COLO668 (cell line): Measurements from ENCODE around the gene PNPLA2.

Experiments
- DNase-seq: peaks from one replicate; lab custom pipeline; 2025; ENCODE audit not compliant: unreplicated experiment; lab: John Stamatoyannopoulos, UW

Gene PNPLA2

DNA sequence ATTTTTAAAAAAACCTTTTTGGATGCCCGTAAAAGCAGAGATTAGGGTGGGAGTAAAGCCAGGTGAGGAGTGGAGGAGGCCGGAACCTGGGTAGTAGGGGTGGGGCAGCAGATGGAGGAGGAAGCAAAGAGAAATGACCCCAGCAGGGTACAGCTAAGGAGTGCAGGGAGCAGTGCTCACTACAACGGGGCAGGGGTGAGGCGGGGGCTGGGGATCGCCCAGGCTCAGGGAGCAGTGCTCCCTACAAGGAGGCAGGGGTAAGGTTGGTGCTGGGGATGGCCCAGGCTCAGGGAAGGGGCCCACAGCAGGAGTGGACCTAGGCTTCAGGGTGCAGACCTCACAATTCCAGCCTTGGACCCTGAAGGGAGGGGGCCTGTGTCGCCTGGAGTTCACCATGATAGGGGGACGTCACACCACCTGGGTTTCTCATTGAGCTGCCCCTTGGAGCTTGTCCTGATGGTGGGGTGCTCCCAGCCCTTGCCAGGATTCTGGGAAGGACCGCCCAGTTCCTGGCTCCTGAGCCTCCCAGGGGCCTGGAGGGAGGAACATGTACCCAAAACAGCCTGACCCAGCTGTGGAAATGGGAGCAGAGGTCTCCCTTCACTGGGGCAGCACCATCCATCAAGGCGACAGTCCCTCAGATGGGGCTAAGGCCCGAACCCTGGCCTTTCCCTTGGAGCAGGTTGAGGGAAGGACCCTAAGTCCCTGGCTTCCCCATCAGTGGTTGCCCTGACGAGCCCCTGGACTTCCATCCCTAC lies 2.9 kb upstream of the PNPLA2 start:
- DNase-seq, result no peak

DNA sequence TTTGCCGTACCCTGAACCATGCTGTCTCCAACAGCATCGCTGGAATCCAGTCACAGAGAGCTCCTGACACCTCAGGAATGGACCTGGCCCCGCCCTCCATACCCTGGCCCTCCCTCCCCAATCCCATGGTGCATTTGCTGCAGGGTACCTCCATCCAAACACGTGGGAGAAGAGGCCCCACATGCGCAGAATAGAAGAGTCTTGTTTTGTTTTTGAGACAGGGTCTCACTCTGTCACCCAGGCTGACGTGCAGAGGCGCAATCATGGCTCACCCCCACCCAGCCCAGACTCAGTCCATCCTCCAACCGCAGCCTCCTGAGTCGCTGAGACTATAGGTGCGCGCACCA lies 2.3 kb upstream of the PNPLA2 start:
- no peak for DNase-seq

DNA sequence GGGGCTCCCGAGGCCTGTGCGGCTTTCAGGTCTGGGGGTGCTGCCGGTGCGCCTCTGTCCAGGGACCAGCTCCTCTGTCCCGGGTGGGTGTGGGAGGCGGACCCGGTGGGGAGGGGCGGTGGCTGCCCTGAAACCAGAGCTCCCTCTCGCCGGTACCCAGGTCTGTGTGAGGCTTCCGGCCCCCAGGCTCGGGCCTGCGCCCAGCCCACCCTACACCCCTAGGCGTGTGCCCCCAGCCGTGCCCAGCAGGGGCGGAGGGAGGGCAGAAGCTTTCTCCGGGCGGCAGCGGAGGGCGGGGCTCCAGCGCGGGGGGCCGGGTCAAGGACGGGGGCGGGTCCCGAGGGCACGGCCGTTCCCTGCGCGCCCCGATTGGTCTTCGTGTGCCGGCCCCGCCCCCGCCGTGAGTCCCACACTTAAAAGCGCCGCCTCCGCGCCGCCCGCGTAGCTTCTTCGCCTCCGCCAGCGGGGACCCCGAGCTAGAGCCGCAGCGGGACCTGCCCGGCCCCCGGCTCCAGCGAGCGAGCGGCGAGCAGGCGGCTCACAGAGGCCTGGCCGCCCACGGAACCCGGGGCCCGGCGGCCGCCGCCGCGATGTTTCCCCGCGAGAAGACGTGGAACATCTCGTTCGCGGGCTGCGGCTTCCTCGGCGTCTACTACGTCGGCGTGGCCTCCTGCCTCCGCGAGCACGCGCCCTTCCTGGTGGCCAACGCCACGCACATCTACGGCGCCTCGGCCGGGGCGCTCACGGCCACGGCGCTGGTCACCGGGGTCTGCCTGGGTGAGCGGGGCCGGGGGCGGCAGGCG lies 616 bp downstream of the PNPLA2 start:
- peak; percentile 84 for DNase-seq

DNA sequence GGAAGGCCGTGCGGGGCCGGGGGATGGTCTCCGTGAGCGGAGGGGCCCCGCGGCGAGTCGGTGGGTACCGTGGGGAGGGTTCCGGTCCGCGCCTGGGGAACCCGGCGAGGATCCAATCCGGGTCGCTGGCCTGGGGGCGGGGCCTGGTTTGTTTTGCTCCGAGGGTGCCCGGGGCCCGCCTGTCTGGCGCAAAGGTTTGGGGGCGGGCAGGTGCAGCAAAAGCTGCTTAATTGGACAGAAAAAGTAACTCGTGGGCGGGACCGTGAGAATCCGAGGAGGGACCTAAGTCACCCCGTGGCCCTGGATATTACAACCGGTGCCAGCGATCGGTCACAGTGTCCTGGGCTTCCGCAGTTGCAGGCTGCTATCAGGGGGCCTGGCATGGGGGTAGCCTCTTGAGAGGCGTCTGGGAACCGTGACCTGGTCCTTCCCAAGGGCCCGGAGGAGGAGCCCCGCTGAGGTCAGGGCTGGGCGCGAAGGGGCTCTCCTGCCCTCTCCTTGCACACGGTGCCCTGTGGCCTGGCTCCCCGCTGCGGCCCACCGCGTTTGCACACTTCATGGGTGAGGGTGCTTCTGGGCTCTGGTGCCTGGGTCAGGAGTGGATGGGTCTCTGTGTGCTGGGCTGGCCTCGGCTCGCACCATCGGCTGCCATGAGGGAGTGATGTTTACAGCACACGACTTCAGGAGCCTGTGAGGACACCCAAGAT lies 1.4 kb downstream of the PNPLA2 start:
- peak; percentile 73 for DNase-seq

DNA sequence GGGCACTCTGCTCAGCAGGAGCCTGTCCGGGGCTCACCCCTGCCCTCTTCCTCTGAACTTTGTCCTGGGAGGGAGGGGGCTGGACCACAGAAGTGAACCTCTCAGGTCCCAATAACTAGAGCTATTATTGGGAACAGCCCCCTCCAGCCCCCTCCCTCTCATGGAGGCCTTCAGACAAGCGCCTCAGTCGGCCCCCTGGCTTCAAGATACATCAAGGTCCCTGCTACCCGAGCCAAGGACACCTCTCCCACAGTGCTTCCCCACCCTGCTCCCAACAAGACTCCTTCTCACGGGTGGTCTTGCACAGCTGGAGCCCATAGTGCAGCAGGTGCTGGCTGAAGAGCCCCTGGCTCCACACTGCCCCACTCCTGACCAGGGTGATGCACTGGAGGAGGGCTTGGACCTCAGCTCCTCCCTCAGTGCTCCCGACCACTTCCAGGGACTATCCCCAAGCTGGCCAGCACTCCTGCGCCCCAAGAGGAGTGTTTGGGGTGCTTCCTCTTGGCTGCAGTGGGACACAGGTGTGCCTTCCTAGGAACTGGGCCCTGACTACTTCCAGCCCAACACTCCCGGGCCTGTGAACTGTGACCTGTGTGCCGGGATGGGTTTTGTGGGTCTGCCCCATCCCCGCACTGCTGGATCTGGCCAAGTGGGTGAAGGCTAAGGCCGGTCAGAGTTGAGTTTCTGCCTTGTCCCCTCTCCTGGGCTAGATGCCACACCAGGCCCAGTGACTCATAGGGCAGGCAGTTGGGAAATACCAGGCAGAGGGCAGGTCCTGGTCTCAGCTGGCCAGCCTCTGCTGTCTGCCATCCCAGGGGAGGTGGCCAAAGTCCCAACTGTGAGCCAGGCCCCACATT lies 2.2 kb downstream of the PNPLA2 start:
- no peak for DNase-seq

DNA sequence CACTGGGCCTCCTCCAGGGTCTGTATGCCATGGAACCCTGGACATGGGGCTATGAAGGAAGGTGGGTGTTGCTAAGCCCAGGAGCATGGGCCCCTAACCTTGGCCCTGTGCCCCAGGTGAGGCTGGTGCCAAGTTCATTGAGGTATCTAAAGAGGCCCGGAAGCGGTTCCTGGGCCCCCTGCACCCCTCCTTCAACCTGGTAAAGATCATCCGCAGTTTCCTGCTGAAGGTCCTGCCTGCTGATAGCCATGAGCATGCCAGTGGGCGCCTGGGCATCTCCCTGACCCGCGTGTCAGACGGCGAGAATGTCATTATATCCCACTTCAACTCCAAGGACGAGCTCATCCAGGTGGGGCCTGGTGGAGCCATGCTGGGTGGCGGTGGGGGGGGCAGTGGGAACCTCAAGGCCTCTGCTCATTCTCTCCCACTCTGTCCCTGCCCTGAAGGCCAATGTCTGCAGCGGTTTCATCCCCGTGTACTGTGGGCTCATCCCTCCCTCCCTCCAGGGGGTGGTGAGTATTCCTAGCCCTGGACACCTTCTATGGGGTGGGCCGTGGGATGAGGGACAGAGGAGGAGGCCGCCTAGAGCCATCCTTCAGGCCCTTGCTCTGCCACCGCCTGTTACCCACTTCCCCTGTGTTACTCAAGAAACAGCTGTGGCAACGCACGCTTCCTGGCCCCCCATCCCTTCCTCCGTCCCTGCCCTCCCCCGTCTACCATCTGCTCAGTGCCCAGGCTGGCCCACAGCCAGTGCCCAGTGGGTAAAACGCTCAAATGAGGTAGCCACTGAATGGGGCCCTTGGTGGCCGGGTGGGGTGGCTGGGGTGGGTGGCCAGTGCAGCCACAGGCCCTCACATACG lies 3.0 kb downstream of the PNPLA2 start:
- no peak for DNase-seq

DNA sequence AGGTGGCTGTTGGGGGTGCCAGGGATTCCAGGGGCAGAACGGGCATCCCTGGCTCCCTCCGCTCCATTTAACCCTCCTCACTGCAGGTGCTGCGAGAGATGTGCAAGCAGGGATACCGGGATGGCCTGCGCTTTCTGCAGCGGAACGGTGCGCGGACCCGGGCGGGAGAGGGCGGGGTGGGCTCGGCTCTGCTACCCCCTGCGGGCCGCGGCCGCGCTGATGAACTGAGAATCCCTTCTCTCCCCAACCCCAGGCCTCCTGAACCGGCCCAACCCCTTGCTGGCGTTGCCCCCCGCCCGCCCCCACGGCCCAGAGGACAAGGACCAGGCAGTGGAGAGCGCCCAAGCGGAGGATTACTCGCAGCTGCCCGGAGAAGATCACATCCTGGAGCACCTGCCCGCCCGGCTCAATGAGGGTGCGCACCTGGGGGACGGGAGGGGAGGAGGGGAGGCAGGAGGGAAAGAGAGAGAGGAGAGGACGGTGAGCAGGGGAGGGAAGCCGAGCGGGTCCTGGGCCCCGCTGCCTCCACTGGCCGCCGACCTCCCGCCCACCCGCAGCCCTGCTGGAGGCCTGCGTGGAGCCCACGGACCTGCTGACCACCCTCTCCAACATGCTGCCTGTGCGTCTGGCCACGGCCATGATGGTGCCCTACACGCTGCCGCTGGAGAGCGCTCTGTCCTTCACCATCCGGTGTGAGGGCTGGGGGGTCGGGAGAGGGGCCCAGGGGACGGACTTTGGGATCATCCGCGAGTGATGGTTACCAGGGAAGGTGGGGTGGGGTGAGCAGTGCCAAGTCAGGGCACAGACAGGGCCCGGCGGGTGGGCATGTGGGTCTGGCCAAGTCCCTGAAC lies 5.0 kb downstream of the PNPLA2 start:
- DNase-seq, result peak; percentile 55

DNA sequence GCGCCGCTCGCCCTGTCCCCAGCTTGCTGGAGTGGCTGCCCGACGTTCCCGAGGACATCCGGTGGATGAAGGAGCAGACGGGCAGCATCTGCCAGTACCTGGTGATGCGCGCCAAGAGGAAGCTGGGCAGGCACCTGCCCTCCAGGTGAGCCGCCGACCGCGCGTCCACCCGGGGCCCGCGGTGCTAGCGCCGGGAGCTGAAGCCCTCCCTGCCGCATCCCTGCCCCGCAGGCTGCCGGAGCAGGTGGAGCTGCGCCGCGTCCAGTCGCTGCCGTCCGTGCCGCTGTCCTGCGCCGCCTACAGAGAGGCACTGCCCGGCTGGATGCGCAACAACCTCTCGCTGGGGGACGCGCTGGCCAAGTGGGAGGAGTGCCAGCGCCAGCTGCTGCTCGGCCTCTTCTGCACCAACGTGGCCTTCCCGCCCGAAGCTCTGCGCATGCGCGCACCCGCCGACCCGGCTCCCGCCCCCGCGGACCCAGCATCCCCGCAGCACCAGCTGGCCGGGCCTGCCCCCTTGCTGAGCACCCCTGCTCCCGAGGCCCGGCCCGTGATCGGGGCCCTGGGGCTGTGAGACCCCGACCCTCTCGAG lies 5.7 kb downstream of the PNPLA2 start:
- peak; percentile 76 for DNase-seq

DNA sequence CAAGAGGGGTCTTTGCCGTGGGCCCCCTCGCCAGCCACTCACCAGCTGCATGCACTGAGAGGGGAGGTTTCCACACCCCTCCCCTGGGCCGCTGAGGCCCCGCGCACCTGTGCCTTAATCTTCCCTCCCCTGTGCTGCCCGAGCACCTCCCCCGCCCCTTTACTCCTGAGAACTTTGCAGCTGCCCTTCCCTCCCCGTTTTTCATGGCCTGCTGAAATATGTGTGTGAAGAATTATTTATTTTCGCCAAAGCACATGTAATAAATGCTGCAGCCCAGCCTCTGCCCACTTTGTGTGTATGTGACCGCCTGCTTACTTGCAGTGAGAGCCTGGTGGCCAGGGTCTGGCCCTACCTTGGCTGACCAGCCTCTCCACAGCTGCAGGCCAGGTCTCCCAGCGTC lies 6.2 kb downstream of the PNPLA2 start:
- DNase-seq, result peak; percentile 46

DNA sequence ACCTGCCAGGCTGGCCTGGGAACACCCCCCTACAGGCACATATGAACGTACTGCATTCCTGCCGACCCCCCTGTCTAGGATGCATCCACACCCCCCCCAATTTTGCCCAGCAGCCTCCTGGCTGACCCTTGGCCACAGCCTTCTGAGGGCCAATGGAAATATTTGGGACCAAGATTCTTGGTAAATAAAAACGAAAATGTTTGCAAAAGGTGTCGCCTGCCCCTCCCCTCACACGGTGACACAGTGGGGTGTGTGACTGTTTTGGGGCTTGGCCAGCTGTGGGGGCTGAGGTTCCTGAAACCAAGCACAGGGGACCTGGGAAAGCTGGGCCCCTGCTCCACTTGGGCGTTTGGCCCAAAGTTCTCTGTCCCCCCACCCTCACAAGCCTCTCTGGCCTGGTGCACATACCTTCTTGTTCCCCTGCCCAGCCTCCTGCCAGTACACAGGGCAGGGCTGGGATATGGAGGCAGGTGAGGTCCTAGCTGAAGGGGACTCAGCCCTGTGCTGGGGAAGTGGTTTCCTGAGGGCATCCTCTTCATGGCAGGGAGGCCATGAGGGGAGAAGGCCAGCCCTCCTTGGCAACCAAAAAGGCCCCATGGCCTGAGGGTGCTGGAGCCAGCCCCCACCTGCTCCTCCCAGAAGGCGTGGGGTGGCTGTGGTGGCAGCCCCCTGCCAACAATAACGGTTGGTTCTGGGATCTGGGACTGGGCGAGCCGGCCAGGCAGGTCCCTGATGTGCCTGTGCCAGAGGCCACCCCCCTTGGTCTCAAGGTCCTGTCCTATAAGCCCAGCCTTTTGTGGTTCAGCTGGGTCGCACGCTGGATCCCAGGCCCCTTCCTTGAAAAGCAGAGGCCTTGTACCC lies 6.9 kb downstream of the PNPLA2 start:
- no peak for DNase-seq

DNA sequence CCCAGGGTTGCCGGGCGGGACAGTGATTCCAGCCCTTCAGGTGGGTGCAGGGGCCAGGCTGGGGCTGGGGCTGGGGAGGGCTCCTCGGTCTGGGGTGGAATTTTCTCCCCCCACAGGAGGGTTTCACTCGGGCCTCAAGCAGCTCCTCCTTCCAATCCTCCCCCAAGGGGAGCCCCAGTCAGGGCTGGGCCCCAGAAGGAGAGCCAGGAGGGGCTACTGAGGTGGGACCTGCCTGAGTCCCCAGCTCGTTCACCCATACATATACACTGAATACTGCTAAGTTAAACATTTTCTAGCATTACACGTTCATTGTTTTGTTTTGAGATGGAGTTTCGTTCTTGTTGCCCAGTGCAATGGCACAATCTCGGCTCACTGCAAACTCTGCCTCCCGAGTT lies 7.5 kb downstream of the PNPLA2 start:
- no peak for DNase-seq

DNA sequence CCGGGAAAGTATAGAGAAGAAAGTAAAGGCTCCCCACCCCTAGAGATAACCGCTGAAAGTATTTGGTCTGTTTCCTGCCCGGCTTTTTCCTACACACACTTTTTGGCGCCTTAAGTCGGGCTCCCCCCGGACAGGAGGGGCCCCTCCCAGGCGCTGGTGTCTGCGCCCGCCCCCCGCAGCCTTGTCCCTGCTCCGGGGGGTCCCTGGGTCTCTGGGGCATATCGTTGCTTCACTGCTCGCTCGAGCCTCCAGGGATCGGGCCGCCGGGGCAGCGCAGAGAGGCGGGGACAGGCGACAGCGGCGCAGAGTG lies 8.1 kb downstream of the PNPLA2 start:
- no peak for DNase-seq

DNA sequence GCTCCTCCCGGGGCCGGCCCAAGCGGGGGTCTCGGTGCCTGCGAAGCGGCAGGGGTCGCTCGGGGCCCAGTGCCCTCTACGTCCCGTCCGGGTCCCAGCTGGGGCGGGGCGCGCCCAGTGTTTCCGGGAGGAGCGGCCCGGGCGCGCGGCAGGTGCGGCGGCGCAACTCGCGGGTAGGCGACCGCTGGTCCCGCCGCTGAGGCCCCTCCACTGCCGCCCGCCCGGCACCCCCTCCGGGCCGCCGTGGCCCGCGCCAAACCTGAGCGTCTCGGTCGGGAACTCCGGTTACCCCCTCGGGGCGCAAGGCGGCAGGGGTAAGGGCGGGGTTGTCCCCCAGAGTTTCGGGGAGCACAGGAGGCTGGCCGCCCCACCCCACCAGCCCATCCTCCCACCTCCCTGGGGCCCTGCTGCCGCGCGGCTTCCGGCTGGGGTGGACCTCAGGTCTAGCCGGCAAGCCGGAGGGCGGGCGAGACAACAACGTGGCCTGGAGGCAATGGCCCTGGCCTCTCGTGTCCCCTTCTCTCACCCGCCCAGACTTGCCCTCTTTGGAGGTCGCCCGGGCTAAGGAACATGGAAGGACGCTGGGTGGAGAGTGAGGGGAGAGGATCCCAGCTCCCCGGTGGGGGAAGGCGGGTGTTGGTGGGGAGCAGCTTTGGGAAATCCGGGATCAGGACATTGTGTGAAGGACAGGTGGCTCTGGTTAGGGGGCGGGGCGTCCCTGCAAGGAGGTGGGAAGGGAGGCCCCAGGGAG lies 8.6 kb downstream of the PNPLA2 start:
- DNase-seq, result peak; percentile 57

DNA sequence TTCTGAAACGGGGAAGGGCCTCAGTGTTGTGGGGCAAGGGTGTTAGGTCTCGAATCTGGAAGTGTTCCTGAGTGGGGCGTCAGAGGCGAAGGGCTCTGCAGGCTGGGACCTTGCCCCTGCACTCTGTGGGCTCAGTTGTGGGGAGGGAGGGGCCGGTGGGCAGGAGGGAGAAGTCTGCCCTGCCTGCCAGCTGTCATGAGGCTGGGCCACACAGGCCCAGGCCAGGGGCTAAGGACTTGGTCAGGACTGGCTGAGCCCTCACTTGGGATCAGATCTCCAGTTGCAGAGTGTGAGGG lies 9.1 kb downstream of the PNPLA2 start, which contains the start of gene CRACR2B:
CRACR2B (plus strand) TSS at position 23 of the 296 bp plus-strand sequence. CDS start 689 bp downstream, outside the sequence.
- DNase-seq, result no peak

DNA sequence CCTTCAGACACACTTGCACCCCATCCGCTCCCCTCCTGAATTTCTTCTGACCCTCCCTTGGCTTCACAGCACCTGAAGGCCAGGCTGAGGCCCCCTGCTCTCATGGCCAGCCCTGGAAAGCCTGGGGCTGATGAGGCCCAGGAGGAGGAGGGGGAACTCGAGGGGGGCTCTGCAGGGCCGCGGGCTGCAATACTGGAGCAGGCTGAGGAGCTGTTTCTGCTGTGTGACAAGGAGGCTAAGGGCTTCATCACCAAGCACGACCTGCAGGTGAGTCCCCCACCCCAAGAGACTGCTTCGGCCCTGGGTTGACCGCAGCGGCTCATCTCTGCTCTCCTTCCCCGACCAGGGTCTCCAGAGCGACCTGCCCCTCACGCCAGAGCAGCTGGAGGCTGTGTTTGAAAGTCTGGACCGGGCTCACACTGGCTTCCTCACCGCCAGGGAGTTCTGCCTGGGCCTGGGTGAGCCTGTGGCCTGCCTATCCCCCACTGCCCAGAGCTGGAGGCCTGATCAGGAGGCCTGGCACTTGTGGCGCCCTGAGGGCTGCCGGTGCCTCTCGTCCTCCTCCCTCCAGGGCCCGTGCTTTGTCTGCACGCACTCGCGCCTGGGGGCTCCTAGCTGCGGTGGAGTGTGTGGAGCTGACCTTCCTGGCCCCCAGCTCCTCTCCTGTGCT lies 9.9 kb downstream of the PNPLA2 start:
- DNase-seq, result no peak

DNA sequence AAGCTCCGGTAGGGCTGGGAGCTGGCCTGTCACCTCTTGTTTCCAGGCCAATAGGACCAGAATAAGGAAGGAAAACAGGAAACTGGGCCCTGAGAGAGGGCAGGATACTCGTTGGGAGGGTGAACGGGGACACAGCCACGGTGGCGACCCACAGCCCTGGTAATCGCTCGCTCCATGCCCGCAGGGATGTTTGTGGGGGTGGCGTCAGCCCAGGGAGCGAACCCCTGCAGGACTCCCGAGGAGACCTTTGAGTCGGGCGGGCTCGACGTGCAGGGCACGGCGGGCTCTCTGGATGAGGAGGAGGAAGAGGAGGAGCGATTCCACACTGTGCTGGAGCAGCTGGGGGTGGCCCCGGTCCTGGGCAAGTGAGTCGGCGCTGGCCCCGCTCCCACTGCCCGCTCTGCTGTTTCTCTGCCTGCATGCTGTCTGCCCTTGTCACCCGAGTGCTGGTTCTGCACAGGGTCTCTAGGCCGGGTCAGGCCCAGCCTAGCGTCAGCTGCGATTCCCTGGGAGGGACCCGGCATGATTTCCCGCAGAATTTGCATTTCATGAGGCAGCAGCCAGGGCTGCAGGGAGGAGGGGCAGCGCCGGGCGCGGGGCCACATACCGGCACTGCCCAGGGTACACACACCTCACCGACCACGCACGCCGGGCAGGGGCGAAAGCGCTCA lies 10.6 kb downstream of the PNPLA2 start:
- DNase-seq, result no peak
